ENCODE results near the gene CPNE2. TPM values are rescaled to one million over a fixed set of nuclear protein-coding genes. Genes with fewer than 3 reads are reported as not detected.

The CPNE2 gene
- total RNA-seq, 4 donors from 2014 or later, result 12.2 to 21.4 (median 17.8) TPM

GRCh38 chr16:57148481-57148880 is 56.1 kb downstream of the CPNE2 start:
- 87 to 92% methylated on average over 5 to 6 of the region's 6 CpGs for WGBS, 2 donors
- Histone ChIP-seq H3K36me3 (peaks cover 0 to 19% (median 0%) of the 10 kb centered on the region in 3 donors), H3K4me3 (no peak overlapping the region), H3K9me3 (no peaks in the 10 kb centered on the region), H3K27ac (peak overlapping the region; percentile 62 to 81 (median 72)), H3K4me1 (peaks cover 19 to 54% (median 20%) of the 10 kb centered on the region in 3 donors), H3K27me3 (no peaks in the 10 kb centered on the region)
- no peak for DNase-seq
- intact Hi-C loops (cut with DNase I), result no loop called here
- TF ChIP-seq CTCF (IDR thresholded peaks at IDR 0.05), result no peak
- no peak for TF ChIP-seq POLR2A (IDR thresholded peaks at IDR 0.05)

GRCh38 chr16:57149391-57149790 is 57.0 kb downstream of the CPNE2 start:
- no peak for DNase-seq
- H3K9me3 ChIP-seq, result no peaks in the 10 kb centered on the region
- no peaks in the 10 kb centered on the region for H3K27me3 ChIP-seq
- H3K36me3 ChIP-seq, result peaks cover 3 to 28% (median 7%) of the 10 kb centered on the region in 3 donors
- intact Hi-C loops (cut with DNase I), result no loop called here
- 88 to 100% methylated on average over 1 to 2 of the region's 10 CpGs for WGBS, 2 donors
- TF ChIP-seq POLR2A (IDR thresholded peaks at IDR 0.05), result no peak
- no peak for TF ChIP-seq CTCF (IDR thresholded peaks at IDR 0.05)
- peaks cover 19 to 45% (median 20%) of the 10 kb centered on the region in 3 donors for H3K4me1 ChIP-seq
- no peak overlapping the region for H3K4me3 ChIP-seq
- H3K27ac ChIP-seq, result peak overlapping the region in 1 of 4 donors; percentile 65

DNA sequence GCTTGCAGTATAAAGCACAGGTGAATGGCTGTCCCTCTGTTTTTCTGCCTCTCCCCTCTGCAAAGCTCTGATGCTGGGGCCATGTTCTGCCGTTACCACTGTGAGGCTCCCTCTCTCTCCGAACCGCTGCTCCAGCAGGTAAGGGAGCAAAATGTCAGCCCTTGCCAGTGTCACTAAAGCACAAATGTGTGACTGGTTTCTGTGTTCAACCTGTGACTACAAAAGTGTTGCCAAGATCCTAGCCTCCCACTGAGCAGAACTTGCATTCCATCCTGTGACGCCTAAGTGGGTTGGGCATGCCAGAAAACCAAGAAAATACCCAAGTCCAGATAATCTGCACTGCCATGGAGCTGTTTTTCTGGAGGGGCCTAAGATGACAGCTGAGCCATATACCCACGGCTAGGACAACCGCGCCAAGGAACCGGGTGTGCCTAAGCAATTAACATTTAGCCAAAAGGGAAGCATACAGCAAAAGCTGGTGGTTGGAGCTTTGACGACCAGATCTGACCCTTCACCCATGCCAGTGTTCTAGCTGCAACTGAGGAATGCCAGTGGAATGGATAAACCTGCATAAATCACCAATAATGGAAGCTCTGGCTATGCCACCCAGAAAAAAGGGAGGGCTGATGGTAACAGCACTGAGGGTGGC is 58.4 kb downstream of the CPNE2 start:
- intact Hi-C loops (cut with DNase I), result no loop called here
- Histone ChIP-seq H3K9me3 (no peaks in the 10 kb centered on the region), H3K4me3 (no peak overlapping the region), H3K27me3 (no peaks in the 10 kb centered on the region), H3K4me1 (peaks cover 19 to 34% (median 20%) of the 10 kb centered on the region in 3 donors), H3K27ac (no peak overlapping the region), H3K36me3 (peaks cover 6 to 42% (median 9%) of the 10 kb centered on the region in 3 donors)
- no peak for DNase-seq
- TF ChIP-seq POLR2A (IDR thresholded peaks at IDR 0.05), result no peak
- no peak for TF ChIP-seq CTCF (IDR thresholded peaks at IDR 0.05)
- 79 to 86% methylated on average over 8 of the region's 9 CpGs for WGBS, 2 donors

DNA sequence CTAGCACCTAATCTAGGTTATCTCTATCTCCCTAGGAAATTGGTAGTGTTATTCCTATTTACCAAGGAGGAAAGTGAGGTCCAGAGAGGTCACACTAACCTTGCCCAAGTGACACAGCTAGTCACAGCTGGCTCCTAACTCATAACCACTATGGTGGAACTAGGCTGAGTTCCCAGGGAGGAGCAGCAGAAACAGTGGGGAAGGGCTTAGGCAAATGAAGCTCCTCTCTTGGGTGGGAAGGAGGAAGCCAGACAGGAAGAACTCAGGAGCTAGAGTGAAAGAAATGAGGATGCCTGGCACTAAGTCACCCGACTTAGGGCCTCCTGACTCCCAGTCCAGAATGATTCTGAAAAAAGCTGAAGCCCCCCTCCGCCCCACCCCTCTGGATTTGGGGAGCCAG is 59.0 kb downstream of the CPNE2 start:
- Histone ChIP-seq H3K4me1 (peaks cover 19 to 29% (median 20%) of the 10 kb centered on the region in 3 donors), H3K27me3 (no peaks in the 10 kb centered on the region), H3K9me3 (no peaks in the 10 kb centered on the region), H3K4me3 (no peak overlapping the region), H3K36me3 (peaks cover 6 to 48% (median 9%) of the 10 kb centered on the region in 3 donors), H3K27ac (no peak overlapping the region)
- DNase-seq, result no peak
- intact Hi-C loops (cut with DNase I), result no loop called here
- WGBS, 2 donors, result 80 to 81% methylated on average over 2 of the region's 2 CpGs
- TF ChIP-seq POLR2A (IDR thresholded peaks at IDR 0.05), result no peak
- no peak for TF ChIP-seq CTCF (IDR thresholded peaks at IDR 0.05)

- intact Hi-C loops (cut with DNase I), result no loop called here
- Histone ChIP-seq H3K27ac (no peak overlapping the region), H3K4me3 (no peak overlapping the region), H3K9me3 (no peaks in the 10 kb centered on the region), H3K36me3 (peaks cover 6 to 58% (median 9%) of the 10 kb centered on the region in 3 donors), H3K27me3 (no peaks in the 10 kb centered on the region), H3K4me1 (peaks cover 12 to 19% (median 14%) of the 10 kb centered on the region in 3 donors)
- TF ChIP-seq CTCF (IDR thresholded peaks at IDR 0.05) (no peak), POLR2A (IDR thresholded peaks at IDR 0.05) (no peak)
- WGBS, 2 donors, result 83 to 87% methylated on average over 3 to 4 of the region's 4 CpGs
- DNase-seq, result no peak
Observed at GRCh38 chr16:57152096-57153093, 60.0 kb downstream of the CPNE2 start.
